Activated T-helper 1 cell treated with Interleukin-2 at 50 U/mL for 16 hours (primary cell): Measurements from ENCODE around the gene MSL1.
"Not testable (repeated sequence)": the region's sequence is repeated elsewhere in the genome, so short reads cannot be mapped to it uniquely, and the experiment has no call there.

Experiments used
- DNase-seq: peaks from one replicate; pipeline ENCODE4 v3.0.0-alpha.2; 2020; ENCODE audit warnings: low read depth

MSL1 gene

DNA sequence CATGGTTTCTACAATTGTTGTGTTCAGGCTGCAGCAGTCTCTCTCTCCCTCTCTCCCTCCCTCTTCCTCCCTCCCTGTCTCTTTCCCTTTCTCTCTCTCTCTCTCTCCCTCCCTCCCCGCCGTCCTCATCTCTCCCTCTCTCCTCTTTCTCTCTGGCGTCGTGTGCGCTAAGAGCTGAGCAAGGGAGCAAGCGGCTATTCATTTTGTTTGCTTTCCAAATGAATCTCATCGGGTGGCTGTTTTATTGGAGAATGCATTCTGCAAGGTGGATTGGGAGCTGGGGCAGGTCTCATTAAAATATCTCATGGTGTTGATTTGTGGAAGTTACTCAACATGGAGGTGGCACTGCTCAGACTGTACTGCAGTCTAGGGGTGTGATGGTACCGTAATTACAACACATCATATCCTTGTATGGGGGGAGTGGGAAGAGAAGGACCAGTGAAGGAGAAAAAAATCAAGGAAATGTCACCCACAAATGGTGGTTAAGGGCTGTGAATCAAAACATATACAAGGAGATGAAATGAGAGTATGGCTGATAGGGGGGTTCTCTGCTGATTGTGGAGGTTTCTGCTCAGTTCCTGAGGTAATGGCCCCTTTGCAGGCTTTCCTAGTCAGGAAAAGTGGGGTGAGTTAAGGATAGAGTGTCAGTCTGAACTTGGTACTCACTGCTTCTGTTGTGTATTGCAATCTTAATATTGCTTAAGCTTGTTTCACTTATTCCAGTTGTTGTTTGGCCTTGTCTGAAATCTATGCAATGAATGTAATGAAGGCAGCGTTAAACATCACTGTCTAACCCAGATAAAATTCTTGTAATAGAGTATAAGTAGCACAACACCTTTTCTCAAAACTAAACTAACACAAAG lies 2.7 kb downstream of the MSL1 start:
- no peak for DNase-seq

DNA sequence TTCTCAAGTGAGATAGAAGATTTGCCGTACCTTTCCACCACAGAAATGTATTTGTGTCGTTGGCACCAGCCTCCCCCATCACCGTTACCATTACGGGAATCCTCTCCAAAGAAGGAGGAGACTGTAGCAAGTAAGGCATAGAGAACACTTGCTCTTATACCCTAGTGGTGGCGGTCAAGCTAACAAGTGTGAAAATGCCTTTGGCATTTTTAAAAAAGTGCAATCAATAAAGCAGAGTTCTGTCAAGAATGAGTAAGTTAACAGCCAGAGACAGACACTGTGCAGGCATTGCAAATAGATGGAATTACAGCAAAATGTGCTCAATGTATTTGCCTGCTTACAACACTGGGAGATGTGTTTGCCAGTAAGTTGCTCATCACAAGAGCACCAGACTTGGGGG lies 7.7 kb downstream of the MSL1 start:
- no peak for DNase-seq

DNA sequence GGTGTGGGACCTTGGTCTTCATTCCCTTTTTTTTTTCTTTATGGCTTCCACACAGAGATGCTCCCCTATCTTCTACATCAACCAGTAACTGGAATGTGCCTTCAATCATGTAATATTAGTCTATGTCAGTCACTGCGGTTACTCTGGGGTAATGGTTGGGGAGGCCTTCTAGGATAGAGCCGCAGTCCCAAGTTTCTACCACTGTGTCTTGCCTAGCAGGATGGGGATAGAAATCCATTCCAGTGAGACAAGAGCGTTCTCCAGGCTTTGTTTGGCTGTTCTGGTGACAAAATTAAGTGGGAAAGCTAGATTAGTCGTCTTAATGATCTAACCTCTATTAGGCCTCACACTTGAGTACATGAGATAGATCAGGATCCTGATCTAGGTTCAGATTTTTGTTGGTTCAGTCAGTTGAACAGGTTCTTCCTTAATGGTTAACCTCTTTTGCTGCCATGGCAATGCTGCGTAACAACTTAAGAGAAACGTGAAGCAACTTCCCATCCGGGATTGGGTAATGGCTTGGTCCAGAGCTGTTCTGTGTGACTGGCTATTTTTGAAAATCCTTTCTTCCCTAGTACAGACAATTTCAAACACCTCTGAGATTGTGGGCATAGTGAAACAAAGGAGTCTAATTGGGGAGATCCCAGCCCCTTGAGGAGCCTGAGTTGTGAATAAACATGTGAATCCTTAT lies 8.7 kb downstream of the MSL1 start:
- no peak for DNase-seq

DNA sequence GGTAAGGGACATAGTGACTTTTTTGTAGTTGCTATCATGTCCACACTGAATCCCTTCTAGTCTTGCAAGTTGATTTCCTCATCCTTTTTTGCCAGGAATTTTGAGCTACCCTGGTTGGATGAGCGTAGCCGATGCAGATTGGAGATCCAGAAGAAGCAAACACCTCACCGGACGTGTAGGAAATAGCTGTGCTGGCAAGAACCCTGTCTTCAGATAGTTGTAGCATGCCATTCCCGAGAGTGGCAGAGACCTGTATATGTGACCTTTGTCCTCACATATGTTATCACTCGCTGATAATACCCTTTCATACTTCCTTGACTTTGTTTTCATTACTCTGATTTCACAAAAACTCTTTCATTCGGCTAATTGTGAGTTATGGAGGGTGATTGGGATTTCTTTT lies 12.4 kb downstream of the MSL1 start:
- DNase-seq = no peak

DNA sequence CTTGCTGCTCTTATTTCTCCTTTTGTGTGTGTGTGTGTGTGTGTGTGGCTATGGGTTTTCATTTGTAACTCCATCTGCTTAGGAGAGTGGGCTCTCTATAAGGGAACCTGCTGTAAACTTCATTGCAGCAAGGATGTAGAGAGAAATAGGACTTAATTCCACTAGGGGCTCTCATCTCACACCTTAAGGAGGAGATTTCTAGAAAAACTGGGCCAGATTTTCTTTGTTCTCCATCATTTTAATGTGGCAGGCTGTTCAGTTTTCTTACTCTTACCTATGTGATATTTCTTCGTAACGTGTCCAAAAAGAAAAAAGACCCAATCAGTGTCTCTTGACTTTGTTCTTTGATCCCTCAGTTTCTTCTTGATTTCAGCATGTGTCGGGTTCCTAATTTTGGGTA lies 14.0 kb downstream of the MSL1 start:
- no peak for DNase-seq

DNA sequence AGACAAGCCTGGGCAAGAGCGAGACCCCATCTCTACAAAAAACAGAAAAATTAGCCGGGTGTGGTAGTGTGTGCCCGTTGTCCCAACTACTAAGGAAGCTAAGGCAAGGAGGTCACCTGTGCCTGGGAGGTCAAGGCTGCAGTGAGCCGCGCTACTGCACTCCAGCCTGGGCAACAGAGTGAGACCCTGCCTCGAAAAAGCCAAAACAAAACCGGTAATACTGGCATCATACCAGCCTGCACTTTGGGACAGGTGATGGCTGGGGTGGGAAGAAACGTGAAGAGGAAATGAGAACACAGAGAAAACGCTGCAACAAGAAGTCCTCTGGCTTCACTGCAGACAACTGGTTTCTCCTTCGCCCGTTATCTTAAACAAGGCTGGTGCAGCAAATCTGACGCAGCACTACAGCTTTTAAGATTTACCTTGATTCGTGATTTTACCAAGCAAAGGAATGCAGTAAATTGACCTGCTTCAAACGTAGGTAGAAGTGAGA lies 17.8 kb downstream of the MSL1 start:
- DNase-seq = no peak

DNA sequence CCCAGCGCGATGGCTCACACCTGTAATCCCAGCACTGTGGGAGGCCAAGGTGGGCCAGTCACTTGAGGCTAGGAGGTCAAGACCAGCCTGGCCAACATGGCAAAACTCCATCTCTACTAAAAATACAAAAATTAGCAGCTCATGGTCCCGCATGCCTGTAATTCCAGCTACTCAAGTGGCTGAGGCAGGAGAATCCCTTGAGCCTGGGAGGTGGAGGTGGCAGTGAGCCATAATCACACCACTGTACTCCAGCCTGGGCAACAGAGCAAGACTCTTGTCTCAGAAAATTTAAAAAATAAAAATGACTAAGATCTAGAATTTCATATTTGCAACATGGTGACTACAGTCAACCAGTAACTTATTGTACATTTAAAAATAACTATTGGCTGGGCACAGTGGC lies 21.4 kb downstream of the MSL1 start:
- not testable (repeated sequence) for DNase-seq

DNA sequence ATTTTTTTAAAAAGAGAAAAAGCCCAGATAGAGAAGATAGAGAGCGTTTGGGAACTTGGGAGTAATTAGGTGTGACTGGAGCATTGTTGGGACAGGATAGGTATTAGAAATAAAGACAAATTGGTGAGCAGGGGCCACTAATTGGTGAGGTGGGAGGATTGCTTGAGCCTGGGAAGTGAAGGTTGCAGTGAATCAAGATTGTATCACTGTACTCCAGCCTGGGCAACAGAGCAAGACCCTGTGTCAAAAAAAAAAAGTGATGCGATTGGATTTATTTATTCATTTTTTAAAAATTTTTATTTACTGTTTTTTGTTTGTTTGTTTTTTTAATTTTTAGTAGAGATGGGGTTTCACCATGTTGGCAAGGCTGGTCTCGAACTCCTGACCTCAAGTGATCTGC lies 23.7 kb downstream of the MSL1 start:
- DNase-seq = no peak

DNA sequence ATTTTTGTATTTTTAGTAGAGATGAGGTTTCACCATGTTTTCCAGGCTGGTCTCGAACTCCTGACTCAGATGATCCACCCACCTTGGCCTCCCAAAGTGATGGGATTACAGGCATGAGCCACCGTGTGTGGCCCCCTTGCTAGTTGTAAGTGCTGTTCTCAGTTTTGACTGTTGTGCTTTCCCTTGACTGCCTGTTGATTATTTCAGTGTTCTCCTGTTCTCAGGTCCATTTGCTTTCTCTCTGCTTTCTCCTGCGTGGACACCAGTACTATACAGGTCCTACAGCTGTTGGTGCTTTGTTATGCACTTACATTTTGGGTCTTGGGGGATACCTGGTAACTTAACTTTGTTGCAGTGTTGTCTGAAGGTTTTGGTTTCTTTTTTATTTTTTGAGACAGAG lies 26.8 kb downstream of the MSL1 start:
- no peak for DNase-seq

DNA sequence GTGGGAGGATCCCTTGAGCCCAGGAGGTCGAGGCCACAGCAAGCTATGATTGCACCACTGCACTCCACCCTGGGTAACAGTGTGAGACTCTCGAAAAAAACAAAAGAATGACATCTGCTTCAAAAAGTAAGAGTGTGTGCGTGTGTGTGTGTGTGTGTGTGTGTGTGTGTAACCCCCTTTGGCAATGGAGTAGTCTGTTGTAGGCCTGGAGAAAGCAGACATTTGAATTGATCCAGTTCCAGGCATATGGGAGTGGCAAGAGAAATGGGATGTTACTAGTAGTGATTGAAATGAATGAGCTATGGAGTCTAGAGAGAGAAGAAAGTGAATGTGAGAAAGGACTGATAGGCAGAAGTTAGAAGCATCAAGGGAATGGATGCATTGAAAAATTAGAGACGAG lies 28.5 kb downstream of the MSL1 start:
- DNase-seq = no peak

DNA sequence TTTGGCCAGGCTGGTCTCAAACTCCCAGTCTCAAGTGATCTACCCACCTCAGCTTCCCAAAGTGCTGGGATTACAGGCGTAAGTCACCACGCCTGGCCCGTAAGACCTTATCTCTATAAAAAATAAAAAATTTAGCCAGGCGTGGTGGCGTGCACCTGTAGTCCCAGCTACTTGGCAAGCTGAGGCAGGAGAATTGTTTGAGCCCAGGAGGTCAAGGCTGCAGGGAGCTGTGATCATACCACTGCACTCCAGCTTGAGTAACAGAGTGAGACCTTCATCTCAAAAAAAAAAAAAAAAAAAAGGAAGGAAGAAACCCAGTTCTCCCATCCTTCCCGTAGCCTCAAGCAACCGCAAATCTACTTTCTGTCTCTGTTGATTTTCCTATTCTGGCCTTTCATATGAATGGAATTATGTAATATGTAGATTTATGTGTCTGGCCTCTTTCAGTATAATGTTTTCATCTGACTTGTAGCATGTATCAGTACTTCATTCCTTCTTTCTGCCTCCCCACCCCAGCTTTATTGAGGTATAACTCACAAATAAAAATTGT lies 29.7 kb downstream of the MSL1 start:
- no peak for DNase-seq

DNA sequence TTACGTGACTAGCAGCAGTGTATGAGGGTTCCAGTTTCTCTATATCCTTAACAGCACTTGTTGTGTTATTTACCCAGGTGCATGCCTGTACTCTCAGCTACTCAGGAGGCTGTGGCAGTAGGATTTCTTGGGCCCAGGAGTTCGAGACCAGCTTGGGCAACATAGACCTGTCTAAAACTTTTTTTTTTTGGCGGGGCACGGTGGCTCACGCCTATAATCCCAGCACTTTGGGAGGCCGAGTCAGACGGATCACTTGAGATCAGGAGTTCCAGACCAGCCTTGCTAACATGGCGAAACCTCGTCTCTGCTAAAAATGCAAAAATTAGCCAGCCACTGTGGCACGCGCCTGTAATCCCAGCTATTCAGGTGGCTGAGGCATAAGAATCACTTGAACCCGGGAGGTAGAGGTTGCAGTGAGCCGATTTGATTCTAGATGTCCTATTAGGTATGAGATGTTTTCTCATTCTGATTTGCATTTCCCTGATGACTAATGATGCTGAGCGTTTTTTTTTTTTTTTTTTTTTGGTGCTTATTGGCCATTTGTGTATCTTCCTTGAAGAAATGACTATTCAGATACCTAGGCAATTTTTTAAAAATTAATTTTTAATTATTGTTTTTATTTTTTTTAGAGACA lies 31.9 kb downstream of the MSL1 start:
- DNase-seq = no peak

DNA sequence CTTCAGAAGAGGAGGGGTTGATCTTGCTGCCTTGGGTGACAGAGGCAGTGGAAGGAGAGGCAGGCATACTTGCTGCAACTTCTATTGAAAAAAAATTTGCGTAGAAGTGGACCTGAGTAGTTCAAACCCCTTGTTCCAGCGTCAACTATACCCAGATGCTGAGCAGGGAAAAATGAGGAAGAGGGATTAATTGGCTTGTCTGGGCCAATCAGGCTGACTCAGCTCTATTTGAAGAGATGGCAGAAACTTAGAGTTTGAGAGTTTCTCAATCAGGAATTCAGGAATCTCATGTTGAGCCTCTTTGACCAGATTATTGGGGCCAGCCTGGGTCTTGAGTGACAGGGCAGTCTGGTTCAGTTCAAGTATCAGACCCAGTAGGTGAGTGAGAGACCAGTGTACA lies 36.2 kb downstream of the MSL1 start:
- no peak for DNase-seq

DNA sequence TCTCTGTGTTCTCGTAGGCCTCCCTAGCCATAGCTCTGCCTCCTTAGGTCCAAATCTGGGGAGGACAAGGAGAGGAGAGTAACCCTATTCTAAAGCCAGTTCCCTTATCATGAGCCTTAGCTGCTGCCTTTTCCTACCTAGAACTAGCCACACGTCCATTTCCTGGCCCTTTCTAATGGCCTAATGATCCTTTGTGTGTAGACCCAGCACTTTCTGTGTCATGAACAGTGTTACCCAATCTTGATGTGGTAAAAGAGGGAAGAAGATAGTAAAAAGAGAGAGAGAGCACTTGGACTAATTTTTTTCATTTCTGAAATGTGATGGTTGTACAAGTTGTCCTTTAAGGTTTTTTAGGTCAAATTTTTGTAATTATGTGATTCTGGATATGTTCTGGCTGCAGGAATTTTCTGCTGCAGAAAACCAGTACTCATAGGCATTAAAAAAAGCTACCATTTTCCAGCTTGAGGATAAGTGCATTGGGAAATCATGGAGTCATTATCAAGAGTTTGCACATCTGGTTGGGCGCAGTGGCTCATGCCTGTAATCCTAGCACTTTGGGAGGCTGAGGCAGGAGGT lies 36.8 kb downstream of the MSL1 start:
- DNase-seq = no peak

DNA sequence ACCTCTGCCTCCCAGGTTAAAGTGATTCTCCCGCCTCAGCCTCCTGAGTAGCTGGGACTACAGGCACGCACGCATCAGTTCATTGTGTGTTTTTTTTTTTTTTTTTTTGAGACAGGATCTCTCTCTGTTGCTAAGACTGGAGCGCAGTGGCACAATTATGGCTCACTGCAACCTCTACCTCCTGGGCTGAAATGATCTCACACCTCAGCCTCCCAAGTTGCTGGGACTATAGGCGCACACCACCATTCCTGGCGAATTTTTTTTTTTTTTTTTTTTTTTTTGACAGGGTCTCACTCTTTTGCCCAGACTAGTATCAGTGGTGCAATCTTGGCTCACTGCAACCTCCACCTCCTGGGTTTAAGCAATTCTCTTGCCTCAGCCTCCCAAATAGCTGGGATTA lies 37.7 kb downstream of the MSL1 start:
- DNase-seq = no peak

DNA sequence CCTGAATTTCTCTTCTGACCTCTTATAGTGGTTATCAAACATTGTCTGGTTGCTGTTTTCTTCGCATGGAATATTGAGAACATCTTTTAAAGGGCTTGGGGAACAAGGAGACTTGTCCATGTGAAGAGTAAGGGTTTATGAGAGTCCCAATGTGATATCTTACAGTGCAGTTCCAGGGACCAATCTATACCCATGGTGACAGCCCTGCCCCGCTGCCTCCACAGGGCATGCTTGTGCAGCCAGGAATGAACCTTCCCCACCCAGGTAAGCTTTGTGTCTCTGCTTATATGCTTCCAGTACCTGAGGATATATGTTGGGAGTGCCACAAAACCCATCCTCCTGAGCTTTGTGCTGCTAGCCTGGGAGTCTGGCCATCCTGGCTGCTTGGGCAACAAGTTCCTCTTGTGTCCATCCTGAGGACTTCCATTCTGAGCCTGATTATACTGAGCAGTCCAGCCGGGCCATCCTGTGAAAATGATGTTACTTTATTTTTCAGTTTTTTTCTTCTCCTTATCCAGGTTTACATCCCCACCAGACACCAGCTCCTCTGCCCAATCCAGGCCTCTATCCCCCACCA lies 46.0 kb downstream of the MSL1 start:
- no peak for DNase-seq

DNA sequence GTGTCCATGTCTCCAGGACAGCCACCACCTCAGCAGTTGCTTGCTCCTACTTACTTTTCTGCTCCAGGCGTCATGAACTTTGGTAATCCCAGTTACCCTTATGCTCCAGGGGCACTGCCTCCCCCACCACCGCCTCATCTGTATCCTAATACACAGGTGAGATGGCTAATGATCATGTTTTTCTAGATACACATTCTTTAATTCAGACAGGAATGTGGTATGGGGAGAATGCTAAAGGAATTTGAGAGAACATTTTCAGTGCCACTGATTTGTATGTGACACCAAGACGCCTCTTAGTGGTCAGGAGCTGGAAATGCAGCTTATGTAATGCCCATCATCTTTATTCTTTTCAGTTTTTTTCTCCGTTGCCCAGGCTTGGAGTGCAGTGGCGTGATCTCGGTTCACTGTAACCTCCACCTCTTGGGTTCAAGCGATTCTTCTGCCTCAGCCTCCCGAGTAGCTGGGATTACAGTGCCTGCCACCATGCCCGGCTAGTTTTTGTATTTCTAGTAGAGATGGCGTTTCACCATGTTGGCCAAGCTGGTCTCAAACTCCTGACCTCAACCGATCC lies 46.6 kb downstream of the MSL1 start:
- no peak for DNase-seq

DNA sequence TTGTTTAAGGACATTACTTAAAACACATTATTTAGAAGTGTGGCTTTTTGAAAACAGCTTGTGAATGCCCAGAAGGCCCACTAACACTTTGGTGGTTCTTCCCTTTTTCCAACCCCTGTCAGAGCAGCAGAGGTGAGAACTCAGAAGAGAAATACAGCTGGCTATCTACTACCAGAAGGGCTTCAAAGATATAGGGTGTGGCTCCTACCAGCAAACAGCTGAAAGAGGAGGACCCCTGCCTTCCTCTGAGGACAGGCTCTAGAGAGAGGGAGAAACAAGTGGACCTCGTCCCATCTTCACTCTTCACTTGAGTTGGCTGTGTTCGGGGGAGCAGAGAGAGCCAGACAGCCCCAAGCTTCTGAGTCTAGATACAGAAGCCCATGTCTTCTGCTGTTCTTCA lies 48.6 kb downstream of the MSL1 start:
- no peak for DNase-seq

DNA sequence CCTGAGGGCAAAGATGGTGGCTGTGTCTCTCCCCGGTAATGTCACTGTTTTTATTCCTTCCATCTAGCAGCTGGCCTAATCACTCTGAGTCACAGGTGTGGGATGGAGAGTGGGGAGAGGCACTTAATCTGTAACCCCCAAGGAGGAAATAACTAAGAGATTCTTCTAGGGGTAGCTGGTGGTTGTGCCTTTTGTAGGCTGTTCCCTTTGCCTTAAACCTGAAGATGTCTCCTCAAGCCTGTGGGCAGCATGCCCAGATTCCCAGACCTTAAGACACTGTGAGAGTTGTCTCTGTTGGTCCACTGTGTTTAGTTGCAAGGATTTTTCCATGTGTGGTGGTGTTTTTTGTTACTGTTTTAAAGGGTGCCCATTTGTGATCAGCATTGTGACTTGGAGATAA lies 50.0 kb downstream of the MSL1 start:
- DNase-seq = no peak

DNA sequence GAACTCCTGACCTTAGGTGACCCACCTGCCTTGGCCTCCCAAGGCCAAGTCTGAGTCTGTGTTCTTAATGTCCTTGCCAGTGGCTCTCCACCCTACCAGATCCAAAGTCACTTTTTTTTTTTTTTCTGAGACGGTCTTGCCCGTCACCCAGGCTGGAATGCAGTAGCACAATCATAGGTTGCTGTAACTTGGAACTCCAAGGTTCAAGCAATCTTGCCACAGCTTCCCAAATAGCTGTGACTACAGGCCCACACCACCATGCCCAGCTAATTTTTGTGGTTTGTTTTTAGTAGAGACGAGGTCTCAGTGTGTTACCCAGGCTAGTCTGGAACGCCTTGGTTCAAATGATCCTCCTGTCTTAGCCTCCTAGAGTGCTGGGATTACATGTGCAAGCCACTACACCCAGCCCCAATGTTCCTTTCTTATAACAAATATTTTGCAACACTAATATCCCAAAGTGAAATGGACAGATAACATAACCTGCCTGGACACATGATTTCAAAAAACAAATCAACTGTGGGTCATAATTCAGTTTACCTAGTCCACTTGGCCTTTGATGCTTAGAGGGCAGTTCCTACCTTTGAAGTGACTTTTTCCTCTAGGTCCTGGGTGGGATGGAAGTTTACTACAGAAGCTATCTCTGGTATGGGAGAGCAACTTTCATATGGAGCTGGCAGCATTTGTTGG lies 51.5 kb downstream of the MSL1 start:
- DNase-seq = no peak

DNA sequence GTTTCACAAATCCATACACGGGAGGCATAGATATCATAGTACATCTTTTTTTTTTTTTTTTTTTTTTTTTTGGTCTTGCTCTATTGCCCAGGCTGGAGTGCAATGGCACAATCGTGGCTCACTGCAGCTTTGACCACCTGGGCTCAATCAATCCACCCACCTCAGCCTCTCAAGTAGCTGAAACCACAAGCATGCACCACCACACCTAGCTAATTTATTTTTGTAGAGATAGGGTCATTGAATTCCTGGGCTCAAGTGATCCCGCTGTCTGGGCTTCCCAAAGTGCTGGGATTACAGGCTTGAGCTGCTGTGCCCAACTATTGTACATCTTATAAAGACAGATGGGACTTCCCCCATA lies 52.0 kb downstream of the MSL1 start:
- DNase-seq = no peak
